HG02798 (cell line): ENCODE results near the gene CSAD.
"Not testable (repeated sequence)": the region's sequence is repeated elsewhere in the genome, so short reads cannot be mapped to it uniquely, and the experiment has no call there.

ENCODE experiments used
- ATAC-seq: cut with Tn5 transposase; IDR thresholded peaks from one replicate; pipeline ENCODE4 v1.9.1; 2021; ENCODE audit warnings: mild to moderate bottlenecking; ENCODE audit not compliant: unreplicated experiment, poor library complexity

CSAD gene

DNA sequence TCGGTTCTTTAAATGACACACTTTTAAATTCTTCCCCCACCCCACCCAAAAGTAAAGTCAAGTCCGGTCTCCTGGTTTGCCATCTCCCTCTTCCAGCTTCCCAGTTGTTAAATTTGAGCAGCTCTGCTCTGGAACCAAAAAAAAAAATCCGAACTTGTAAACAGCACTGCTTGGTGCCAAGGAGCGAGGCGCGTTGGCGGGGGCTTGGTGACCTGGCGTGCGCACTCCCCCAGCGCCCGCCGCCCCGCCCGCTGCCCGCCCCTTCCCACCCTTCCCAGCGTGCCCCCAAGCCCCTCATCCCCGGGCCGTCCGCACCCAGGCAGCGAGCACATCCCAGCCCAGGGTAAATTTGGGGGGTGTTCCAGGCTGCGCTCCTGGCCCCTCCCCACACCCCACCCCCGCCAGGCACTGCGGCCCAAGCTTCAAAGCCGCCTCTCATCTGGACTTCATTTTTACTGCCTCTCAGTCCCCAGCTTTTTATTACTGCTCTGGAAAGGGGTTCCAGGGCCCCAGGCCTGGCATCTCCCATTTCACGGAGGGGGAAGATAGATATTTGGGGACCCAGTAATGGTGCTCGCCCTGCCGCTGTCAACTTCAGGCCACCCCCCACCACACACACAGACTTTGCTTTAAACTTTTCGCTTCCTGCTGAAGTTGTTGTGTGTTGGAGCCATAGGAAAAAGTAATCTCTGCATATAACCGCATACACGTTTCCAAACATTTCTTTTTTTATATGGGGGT, 38.0 kb upstream of the CSAD start:
- ATAC-seq = no peak

GRCh38 chr12:53217931-53218307, 37.2 kb upstream of the CSAD start:
- no peak for ATAC-seq

GRCh38 chr12:53217051-53217930, 36.6 kb upstream of the CSAD start:
- no peak for ATAC-seq

- ATAC-seq = no peak
Measured at GRCh38 chr12:53215497-53215896, 34.8 kb upstream of the CSAD start.

GRCh38 chr12:53214687-53215455, 34.1 kb upstream of the CSAD start:
- ATAC-seq = no peak

GRCh38 chr12:53214221-53214620, 33.5 kb upstream of the CSAD start:
- no peak for ATAC-seq

GRCh38 chr12:53213348-53213747, 32.6 kb upstream of the CSAD start:
- no peak for ATAC-seq

GRCh38 chr12:53212931-53213330, 32.2 kb upstream of the CSAD start:
- no peak for ATAC-seq

GRCh38 chr12:53211476-53212381, 31.0 kb upstream of the CSAD start:
- no peak for ATAC-seq

- ATAC-seq = no peak
Measured at GRCh38 chr12:53210843-53211242, 30.1 kb upstream of the CSAD start.

GRCh38 chr12:53208877-53209463, 28.2 kb upstream of the CSAD start:
- ATAC-seq = peak; percentile 37

- ATAC-seq = no peak
Measured at GRCh38 chr12:53208435-53208834, 27.7 kb upstream of the CSAD start.

GRCh38 chr12:53207042-53207441, 26.3 kb upstream of the CSAD start, which contains the start of gene ITGB7:
Gene ITGB7 (minus strand): TSS chr12:53207251. CDS start chr12:53200443, 6,808 bp downstream.
- ATAC-seq = peak; percentile 48

- ATAC-seq = peak; percentile 75
Measured at GRCh38 chr12:53205747-53206419, 25.2 kb upstream of the CSAD start.

- ATAC-seq = no peak
Measured at GRCh38 chr12:53204351-53204750, 23.6 kb upstream of the CSAD start.

GRCh38 chr12:53202316-53202715, 21.6 kb upstream of the CSAD start:
- not testable (repeated sequence) for ATAC-seq

DNA sequence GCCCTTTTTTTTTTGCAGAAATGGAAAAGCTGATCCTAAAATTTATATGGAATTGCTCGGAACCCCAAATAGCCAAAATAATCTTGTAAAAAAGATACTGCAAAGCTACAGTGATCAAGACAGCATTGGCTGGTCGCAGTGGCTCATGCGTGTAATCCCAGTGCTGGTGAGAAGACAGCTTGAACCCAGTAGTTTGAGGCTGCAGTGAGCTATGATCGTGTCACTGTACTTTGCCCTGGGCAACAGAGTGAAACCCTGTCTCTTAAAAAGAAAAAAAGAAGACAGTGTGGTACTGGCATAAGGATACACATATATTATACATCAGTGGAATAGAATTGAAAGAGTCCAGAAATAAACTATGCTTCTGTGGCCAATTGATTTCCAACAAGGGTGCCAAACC, 20.9 kb upstream of the CSAD start:
- ATAC-seq = no peak

- no peak for ATAC-seq
Measured at GRCh38 chr12:53201177-53201541, 20.4 kb upstream of the CSAD start.
